Ammon's horn (tissue), 1 donor: Measurements from ENCODE around the gene DMTF1.
A peak's percentile ranks its signal among the peaks of the same experiment; 100 is the strongest.
"Not testable (repeated sequence)": the region's sequence is repeated elsewhere in the genome, so short reads cannot be mapped to it uniquely, and the experiment has no call there.

Experiments
- DNase-seq: peaks from one replicate; pipeline ENCODE4 v3.0.0-alpha.2; 2016; ENCODE audit warnings: low spot score

Gene DMTF1

GRCh38 chr7:87199700-87200450 lies 47.6 kb downstream of the DMTF1 start:
- DNase-seq: no peak

GRCh38 chr7:87202208-87202607 lies 50.0 kb downstream of the DMTF1 start:
- no peak for DNase-seq

- DNase-seq: no peak
These were observed 50.5 kb downstream of the DMTF1 start for GRCh38 chr7:87202705-87203104.

GRCh38 chr7:87203929-87204328 lies 51.7 kb downstream of the DMTF1 start:
- DNase-seq: not testable (repeated sequence)

GRCh38 chr7:87204933-87205332 lies 52.7 kb downstream of the DMTF1 start:
- no peak for DNase-seq

- not testable (repeated sequence) for DNase-seq
These were observed 53.4 kb downstream of the DMTF1 start for GRCh38 chr7:87205701-87206100.

GRCh38 chr7:87206361-87206760 lies 54.1 kb downstream of the DMTF1 start:
- DNase-seq: no peak

- DNase-seq: no peak
These were observed 57.2 kb downstream of the DMTF1 start for GRCh38 chr7:87209295-87209924.

- no peak for DNase-seq
These were observed 58.3 kb downstream of the DMTF1 start for GRCh38 chr7:87210506-87210905.

- no peak for DNase-seq
These were observed 60.2 kb downstream of the DMTF1 start for GRCh38 chr7:87212498-87212897.

GRCh38 chr7:87213252-87213651 lies 61.0 kb downstream of the DMTF1 start:
- no peak for DNase-seq

- DNase-seq: no peak
These were observed 61.6 kb downstream of the DMTF1 start for GRCh38 chr7:87213811-87214210.

- no peak for DNase-seq
These were observed 62.8 kb downstream of the DMTF1 start for GRCh38 chr7:87215046-87215445.

GRCh38 chr7:87216701-87217508 lies 64.7 kb downstream of the DMTF1 start:
- DNase-seq: peak; percentile 31

GRCh38 chr7:87217983-87218653 lies 65.9 kb downstream of the DMTF1 start:
- no peak for DNase-seq

- peak; percentile 69 for DNase-seq
These were observed 66.7 kb downstream of the DMTF1 start for GRCh38 chr7:87218796-87219544.

- peak; percentile 78 for DNase-seq
These were observed 67.3 kb downstream of the DMTF1 start, which contains the start of gene TMEM243 for GRCh38 chr7:87219545-87220025. TSS of gene TMEM243 (minus strand) at chr7:87219732. CDS start at chr7:87219503, 229 bp downstream.

- DNase-seq: peak; percentile 85
These were observed 67.9 kb downstream of the DMTF1 start for GRCh38 chr7:87220026-87220733.

- peak; percentile 56 for DNase-seq
These were observed 68.5 kb downstream of the DMTF1 start for GRCh38 chr7:87220734-87221215.

- no peak for DNase-seq
These were observed 71.4 kb downstream of the DMTF1 start for GRCh38 chr7:87223666-87224065.
